GM19397 (cell line): ENCODE measurements around the gene PRICKLE4.
"Not testable (repeated sequence)": the region's sequence is repeated elsewhere in the genome, so short reads cannot be mapped to it uniquely, and the experiment has no call there.

Experiments used
- ATAC-seq: cut with Tn5 transposase; IDR thresholded peaks from one replicate; pipeline ENCODE4 v1.9.1; 2021; ENCODE audit warnings: mild to moderate bottlenecking, moderate library complexity; ENCODE audit not compliant: unreplicated experiment

The PRICKLE4 gene

GRCh38 chr6:41790045-41790444 is 9.5 kb downstream of the PRICKLE4 start:
- ATAC-seq = no peak

DNA sequence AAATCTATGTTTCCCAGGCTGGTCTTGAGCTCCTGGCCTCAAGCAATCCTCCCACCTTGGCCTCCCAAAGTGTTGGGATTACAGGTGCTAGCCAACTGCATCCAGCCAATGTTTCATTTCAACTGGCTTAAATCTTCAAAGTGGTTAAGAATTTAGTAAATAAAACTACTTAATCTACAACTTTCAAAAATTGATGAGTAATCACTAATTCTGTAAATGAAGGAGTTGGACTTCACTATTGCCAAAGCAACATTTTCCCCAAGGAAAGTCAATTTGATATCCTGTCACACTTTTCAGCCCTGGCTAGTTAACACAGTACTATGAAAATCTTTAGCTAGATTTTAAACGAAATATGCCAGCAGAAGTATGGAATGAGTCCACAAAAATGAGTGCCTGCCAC is 10.7 kb downstream of the PRICKLE4 start:
- no peak for ATAC-seq

DNA sequence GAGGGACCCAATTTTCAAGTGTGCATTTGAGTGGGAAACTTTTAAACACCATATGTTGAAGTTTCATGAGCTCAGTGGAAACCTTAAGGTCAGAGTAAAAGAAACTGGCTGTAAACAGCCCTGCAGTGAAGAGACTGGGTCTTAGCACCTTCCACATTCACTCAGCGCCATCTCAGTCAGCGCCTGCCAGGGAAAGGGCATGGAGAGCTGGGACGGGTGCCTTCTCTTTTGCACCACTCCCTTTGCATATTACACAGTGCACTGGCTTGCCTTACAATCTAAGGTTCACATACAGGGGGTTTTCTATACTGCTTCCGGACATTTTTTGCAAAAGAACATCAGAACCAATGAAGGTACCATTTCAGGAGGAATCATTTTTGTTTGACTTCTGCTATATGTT is 11.4 kb downstream of the PRICKLE4 start:
- ATAC-seq = no peak

- ATAC-seq = no peak
Measured at GRCh38 chr6:41796474-41796873, 15.9 kb downstream of the PRICKLE4 start.

GRCh38 chr6:41798901-41799558 is 18.4 kb downstream of the PRICKLE4 start:
- no peak for ATAC-seq

GRCh38 chr6:41799559-41799911 is 19.0 kb downstream of the PRICKLE4 start:
- ATAC-seq = no peak

DNA sequence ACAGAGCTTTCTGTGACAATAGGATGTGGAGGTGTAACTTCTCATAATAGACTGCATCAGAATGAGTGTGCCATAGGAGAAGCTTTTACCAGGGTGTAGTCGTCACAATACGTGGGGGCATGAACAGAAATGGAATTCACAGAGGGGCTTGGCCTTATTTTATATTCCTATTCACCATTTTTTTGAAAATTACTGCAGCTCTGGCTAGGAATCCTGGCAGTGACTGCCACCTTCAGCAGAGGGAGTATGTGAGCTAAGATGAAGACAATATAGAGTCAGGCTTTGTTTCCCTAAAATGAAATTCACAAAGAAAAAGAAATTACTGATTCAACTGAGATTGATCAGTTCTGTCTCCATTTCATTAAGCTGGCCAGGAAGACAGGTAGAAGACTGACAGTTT is 20.8 kb downstream of the PRICKLE4 start:
- no peak for ATAC-seq

DNA sequence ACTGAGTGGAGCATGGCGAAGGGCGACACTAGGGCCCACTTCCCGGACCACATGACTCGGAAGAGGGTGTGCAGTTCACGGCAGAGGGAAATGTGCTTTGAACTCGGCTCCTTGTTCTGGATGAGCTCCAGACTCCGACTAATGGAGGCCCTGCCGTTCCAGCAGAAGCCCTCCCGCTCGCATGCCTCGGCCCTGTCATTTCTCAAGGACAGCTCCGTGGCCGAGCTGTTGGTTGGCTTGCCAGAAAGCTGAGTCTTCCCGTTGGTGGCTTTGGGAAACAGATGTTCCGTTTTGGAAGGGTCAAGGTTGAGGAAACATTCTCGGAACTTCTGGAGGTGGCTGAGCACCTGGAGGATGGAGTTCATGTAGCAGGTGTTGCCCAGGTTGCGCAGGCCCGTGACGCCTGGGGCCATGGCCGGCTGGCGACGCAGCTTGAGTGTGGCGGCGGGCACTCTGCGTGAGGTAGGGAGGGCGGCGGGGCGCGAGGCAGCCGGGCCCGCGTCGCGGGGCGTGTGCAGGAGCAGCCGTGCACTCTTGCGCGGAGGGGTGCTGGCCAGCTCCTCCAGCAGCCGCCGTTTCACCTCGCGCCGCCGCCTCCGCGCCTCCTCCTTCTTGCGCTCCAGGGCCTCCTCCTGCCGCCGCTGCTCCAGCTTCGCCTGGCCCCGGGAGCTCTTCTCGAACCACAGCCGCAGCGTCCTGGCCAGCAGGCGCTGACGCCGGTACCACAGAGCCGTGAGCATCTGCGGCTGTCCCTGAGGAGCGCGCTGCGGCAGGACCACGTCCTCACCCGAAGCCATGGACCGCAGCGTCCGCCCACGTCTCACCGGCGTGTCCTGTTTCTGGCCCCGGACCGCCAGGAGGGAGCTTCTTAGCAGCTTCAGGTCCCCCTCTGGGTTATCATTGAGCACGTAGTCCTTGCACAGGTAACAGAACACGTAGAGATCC is 25.5 kb downstream of the PRICKLE4 start:
- ATAC-seq = no peak

DNA sequence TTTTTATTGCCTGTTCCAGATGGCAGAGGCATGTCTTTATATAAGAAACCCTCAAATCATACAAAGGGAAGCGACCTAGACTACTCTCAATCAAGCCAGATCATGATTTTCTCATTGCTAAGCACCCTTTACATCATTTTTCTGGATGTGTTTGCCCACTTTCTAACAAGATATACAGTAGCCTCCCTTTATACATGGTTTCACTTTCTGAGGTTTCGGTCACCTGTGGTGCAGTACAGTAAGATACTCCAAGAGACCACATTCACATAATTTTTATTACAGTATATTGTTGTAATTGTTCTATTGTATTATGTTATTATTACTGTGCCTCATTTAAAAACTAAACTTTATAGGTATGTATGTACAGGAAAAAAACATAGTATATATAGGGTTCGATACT is 30.5 kb downstream of the PRICKLE4 start:
- ATAC-seq = no peak

DNA sequence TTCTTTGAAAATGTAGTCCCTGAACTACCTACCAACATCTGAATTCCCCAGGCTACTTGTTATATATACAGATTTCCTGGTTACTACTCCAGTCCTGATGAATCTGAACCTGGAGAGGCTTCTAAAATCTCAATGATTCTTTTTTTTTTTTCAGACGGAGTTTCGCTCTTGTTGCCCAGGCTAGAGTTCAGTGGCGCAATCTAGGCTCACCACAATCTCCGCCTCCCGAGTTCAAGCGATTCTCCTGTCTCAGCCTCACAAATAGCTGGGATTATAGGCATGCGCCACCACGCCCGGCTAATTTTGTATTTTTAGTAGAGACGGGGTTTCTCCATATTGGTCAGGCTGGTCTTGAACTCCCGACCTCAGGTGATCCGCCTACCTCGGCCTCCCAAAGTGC is 31.4 kb downstream of the PRICKLE4 start:
- ATAC-seq = not testable (repeated sequence)

DNA sequence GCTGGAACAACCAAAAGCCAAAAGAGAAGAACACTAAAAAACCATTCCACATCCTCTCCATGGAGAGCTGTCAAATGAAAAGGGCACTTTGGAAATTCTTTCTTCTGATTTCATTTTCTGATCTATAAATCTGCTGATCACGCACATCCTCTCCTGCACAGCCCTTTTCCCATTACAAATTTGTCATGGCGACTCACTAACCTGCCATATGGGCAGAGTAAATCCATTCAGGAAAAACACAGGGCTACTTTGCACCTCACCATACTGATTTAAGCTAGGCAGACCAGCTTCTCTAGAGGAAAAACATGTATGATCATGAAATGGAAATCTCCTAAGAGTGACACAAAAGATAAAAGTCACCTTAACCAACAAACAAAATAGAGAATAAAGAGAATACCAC is 32.9 kb downstream of the PRICKLE4 start:
- no peak for ATAC-seq

GRCh38 chr6:41813956-41814355 is 33.4 kb downstream of the PRICKLE4 start:
- no peak for ATAC-seq

GRCh38 chr6:41814629-41815028 is 34.0 kb downstream of the PRICKLE4 start:
- ATAC-seq = no peak

DNA sequence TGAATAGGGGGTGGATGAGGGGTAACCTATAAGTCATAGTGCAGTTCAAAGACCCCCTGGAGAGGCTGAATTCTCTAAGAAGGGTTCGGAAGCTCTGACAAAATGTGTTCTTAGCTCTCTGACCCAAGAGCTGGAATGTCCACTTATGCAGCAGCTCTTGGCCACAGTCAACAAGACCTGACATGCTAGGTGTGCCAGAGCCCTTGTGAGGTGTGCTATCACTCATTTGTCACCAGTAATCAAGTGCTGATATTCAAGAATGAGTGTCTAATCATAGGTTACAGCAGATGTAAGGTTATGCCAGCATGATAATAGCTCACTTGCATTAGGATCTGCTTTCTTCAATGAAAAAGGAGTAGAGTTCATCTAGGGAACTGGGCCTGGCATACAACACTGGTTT is 35.0 kb downstream of the PRICKLE4 start:
- ATAC-seq = no peak

- ATAC-seq = no peak
Measured at GRCh38 chr6:41818271-41819054, 37.9 kb downstream of the PRICKLE4 start.

DNA sequence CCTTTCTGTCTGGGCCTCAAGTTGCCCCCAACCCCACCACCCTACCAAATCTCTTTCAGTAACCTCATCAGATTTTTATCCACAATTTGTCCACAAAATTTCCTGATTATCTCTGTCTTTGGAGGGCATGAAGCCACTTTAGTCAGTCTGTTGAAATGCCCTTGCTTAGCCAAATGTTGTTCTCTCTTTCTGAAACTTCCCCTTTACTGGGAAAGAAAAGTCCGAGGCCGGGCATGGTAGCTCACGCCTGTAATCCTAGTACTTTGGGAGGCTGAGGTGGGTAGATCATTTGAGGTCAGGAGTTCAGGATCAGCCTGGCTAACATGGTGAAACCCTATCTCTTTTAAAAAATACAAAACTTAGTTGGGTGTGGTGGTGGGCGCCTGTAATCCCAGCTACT is 40.7 kb downstream of the PRICKLE4 start:
- ATAC-seq = no peak

GRCh38 chr6:41822021-41822420 is 41.4 kb downstream of the PRICKLE4 start:
- no peak for ATAC-seq

DNA sequence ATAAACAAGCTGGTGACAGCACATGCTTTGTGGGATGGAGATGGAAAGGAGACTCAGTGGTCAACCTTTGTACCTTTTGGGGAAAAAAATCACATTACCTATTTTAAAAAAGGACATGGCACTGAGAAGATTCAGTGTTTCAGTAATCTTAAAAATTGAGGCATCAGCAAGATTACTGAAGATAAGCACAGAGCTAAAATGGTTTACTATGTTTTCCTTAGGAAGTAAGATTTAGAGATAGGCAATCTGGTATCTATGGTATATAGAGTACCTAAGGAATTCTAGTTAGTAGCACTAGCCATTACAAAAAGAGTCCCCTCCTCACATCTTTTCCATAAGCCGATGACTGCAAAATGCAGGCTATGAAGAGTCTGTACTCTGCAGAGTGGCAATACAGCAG is 42.6 kb downstream of the PRICKLE4 start:
- no peak for ATAC-seq

DNA sequence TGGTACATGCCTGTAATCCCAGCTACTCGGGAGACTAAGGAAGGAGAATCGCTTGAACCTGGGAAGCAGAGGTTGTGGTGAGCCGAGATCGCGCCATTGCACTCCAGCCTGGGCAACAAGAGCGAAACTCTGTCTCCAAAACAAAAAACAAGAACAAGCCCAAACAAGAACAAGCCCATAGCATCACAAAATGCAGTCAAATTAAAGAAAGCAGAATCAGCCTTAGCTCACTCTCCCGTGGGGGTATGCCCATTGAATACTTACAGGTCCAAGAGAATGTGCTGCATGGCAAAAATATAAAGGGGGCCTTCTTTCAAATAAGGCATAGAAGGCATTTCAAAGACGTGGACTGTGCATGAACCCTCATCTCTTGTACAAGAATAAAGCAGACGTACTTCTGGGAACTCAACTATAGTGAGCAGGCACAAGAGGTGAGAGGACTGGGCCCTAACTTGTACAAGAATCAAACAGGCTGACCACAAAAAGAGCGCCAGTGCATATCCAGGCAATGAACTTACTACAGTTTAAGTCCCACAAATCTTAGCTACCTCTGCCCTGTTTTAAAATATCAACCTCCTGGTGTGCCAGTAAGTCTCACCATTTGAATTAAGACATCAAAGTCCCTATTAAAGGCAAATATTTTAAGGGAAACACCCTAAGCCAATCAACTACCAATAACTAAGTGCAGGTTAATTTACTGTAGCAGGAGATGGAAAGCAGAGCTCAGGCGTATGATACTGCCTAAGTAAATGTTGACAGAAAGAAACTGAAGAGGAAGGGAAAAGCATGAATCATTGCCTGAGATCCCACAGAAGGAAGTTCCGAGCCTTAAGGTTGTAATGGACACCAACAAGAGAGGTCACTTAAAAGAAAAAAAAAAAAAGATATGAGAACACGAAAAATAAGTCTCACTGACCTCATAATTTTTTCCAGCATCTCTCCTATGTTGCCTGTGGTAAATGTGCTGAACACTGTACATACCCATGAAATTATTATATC is 44.3 kb downstream of the PRICKLE4 start:
- no peak for ATAC-seq

GRCh38 chr6:41826343-41827022 is 45.9 kb downstream of the PRICKLE4 start:
- ATAC-seq = no peak
